BJ (cell line): Measurements from ENCODE around the gene TGFBRAP1. TPM values are rescaled to one million over a fixed set of nuclear protein-coding genes. Genes with fewer than 3 reads are reported as not detected.

Experiments used
- CTCF ChIA-PET: fragments of 350-600 bp; formaldehyde crosslinking; extraction: SDS; loops from one replicate; lab custom pipeline; 2021; ENCODE audit warnings: antibody characterized with exemption, inconsistent platforms; lab: Yijun Ruan, JAX
- POLR2A ChIA-PET: fragments of 300-600 bp; sonication (Branson Sonifier 250); formaldehyde crosslinking; extraction: SDS; loops from one replicate; lab custom pipeline; 2021; ENCODE audit warnings: antibody characterized with exemption; lab: Charles Lee
- DNase-seq: peaks from one replicate; pipeline ENCODE4 v3.0.0-alpha.2; 2011; ENCODE audit warnings: low read depth
- H3K27me3 ChIP-seq: 2 replicates; pipeline ENCODE4 v1.6.0; 2011; ENCODE audit warnings: low read length; ENCODE audit not compliant: control insufficient read depth, insufficient read depth
- H3K36me3 ChIP-seq: 2 replicates; pipeline ENCODE4 v1.5.1; 2011; ENCODE audit warnings: low read length; ENCODE audit not compliant: control insufficient read depth, insufficient read depth
- H3K4me3 ChIP-seq: 2 replicates; pipeline ENCODE4 v1.5.1; 2011; ENCODE audit warnings: low read depth, mild to moderate bottlenecking, control low read depth, low read length
- polyA plus RNA-seq: library from polyadenylated mRNA; depleted of rRNA; stranded (reverse); fragments of >200 nt; gene quantifications from 2 replicates; pipeline ENCODE4 v1.2.3, GENCODE V29; 2011
- TF ChIP-seq, protein P1 (sequence below): IDR thresholded peaks from 2 replicates; pipeline ENCODE4 v1.5.1; 2011; ENCODE audit warnings: low read depth, mild to moderate bottlenecking, control low read depth, inconsistent platforms, low read length, moderate library complexity; ENCODE audit not compliant: insufficient read depth

Gene TGFBRAP1
- polyA plus RNA-seq, 1 experiment = 8.3 TPM

DNA sequence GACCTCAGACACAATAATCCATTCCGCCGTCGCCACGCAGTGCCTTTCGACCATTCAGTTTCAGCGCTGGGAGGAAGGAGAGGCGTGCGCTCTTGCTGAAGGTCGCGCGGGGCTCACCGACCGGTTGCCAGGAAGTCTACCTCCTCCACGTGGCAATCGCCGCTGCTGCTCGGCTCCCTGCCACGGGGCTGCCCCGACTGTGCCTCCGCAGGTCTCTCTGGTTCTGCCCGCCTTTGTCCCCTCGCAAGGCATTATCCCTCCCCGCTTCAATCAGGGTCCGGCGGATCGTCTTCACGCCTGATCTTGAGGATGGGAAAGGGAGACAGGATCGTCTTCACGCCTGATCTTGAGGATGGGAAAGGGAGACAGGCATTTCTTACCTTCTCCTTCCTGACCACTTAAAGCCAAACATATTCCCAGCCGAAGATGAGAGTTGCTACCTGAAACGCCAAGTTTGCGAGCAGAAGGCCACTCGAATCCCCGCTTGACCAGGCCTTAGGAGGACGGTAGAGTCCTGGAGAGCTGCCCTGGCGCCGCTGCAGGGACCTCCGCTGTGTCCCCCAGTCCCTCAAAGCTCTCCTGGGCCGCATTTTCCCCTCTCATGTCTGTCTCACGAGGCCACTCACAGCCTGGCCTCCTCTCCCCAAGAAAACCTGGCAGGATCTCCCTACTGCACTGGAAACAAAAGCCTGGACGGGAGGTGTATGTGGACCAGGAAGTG is 92.3 kb downstream of the TGFBRAP1 start:
- ChIA-PET CTCF (interaction anchor here (0.6 to 11.5 kb wide), 11 partner anchors 8 to 472 kb away, joined by 3 to 226 read pairs (median 3); no protein-coding TSS in a partner anchor), POLR2A (no interaction called here)
- no peak for DNase-seq
- H3K36me3 ChIP-seq = no peaks in the 10 kb centered on the region
- H3K27me3 ChIP-seq = no peaks in the 10 kb centered on the region
- TF ChIP-seq, protein P1, sequence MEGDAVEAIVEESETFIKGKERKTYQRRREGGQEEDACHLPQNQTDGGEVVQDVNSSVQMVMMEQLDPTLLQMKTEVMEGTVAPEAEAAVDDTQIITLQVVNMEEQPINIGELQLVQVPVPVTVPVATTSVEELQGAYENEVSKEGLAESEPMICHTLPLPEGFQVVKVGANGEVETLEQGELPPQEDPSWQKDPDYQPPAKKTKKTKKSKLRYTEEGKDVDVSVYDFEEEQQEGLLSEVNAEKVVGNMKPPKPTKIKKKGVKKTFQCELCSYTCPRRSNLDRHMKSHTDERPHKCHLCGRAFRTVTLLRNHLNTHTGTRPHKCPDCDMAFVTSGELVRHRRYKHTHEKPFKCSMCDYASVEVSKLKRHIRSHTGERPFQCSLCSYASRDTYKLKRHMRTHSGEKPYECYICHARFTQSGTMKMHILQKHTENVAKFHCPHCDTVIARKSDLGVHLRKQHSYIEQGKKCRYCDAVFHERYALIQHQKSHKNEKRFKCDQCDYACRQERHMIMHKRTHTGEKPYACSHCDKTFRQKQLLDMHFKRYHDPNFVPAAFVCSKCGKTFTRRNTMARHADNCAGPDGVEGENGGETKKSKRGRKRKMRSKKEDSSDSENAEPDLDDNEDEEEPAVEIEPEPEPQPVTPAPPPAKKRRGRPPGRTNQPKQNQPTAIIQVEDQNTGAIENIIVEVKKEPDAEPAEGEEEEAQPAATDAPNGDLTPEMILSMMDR = no peak
- H3K4me3 ChIP-seq = no peak overlapping the region

DNA sequence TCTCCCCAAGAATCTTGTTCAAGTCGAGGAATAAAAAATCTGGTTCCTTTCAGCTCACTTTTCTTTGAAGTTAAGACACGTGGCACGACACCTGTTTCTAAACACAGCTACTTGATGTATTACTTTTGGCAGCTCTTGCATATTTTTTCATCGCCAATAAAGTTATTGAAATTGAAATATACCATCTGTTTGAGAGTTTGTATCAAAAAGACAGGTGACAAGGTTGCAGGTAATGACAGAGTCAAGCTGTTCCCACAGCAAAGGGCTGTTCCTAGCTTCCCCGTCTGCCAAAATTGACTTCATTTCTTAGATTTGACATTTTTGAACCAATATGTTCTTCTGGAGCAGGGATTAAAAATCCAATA is 93.5 kb downstream of the TGFBRAP1 start:
- Histone ChIP-seq H3K36me3 (no peaks in the 10 kb centered on the region), H3K27me3 (no peaks in the 10 kb centered on the region; the same call in 1 of the 2 replicates), H3K4me3 (no peak overlapping the region)
- CTCF ChIA-PET = interaction anchor here (0.7 to 11.5 kb wide), 20 partner anchors 9 to 136 kb away, joined by 3 to 226 read pairs (median 5); no protein-coding TSS in a partner anchor
- POLR2A ChIA-PET = no interaction called here
- TF ChIP-seq, protein P1 = no peak
- no peak for DNase-seq

DNA sequence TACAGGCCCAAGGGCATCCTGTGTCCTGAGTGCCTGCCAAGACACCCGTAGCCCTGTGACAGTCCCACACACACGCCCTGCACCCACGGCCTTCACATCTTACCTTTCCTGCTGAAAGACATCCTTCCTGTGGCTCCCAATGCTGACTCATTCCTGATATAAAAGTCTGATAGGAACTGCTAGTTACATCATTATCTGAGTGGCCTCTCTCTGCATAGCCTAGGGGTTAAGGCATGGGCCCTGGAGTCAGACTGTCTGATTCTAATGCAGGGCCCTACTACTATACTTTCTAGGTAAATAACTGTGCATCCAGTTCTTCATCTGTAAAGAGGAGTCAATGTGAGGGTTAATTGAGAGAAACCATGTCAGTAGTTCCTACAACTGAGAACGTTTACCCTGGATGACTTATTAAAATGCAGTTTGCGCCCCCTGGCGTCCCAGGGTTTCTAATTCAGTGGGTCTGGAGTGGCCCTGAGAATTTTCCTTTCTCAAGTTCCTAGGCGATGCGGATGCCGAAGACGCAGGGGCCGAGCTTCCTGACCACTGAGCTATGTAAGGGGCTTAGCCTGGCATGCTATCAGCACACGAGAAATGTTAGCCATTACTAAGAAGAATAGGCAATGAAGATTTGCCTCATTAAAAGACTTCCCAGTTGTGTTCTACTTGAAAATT is 94.0 kb downstream of the TGFBRAP1 start:
- H3K27me3 ChIP-seq = no peaks in the 10 kb centered on the region; the same call in 1 of the 2 replicates
- TF ChIP-seq, protein P1 = peak; percentile 78
- no peaks in the 10 kb centered on the region for H3K36me3 ChIP-seq
- ChIA-PET CTCF (interaction anchor here (0.5 to 11.5 kb wide), 23 partner anchors 9 to 156 kb away, joined by 3 to 226 read pairs (median 5); no protein-coding TSS in a partner anchor), POLR2A (no interaction called here)
- H3K4me3 ChIP-seq = no peak overlapping the region
- DNase-seq = peak; percentile 10

DNA sequence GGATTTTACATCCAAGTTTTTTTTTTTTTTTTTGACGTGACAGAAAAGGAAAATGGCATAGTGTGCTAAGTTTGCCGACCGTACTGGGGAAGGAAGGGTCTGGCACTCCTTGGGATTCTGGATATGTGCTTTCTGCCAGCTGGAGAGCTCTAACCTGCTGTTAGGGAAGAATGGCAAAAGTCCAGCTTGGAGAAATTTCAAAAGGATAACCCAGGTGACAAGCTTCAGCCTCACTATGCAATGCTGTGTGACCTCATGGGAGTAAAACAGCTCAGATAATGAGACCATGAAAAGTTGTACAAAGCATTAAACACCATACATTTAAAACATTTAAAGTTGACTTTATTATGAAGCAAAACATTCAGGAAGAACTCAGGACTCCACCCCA is 98.3 kb downstream of the TGFBRAP1 start:
- Histone ChIP-seq H3K4me3 (no peak overlapping the region), H3K27me3 (no peaks in the 10 kb centered on the region; the same call in 1 of the 2 replicates), H3K36me3 (no peaks in the 10 kb centered on the region)
- ChIA-PET POLR2A (no interaction called here), CTCF (interaction anchor here (1.0 to 11.5 kb wide), 3 partner anchors 40 to 118 kb away, joined by 3 to 226 read pairs (median 3); no protein-coding TSS in a partner anchor)
- DNase-seq = no peak
- TF ChIP-seq, protein P1 = no peak

DNA sequence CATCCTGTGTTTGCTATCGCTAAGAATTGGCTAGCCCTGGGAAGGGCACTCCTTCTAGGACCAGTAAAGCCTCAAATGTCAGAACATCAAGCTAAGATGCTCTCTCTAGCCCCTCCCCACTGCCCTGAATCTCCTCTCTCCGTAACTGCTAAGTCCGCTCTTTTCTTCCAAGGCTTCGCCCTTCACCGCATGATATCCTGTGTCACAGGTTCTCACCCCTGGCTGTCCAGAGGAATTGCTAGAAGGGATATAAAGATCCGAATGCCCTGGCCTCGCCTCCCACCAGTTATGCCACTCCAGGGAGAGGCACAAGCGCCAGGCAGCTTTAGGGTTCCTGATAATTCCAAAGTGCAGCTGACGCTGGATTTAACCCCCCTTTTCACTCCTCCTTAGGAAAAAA is 105.1 kb downstream of the TGFBRAP1 start:
- ChIA-PET CTCF (interaction anchor here (1.7 kb wide), 1 partner anchor 109 kb away, joined by 9 read pairs; no protein-coding TSS in a partner anchor), POLR2A (no interaction called here)
- Histone ChIP-seq H3K4me3 (no peak overlapping the region), H3K27me3 (no peaks in the 10 kb centered on the region; the same call in none of the 2 replicates), H3K36me3 (no peaks in the 10 kb centered on the region)
- TF ChIP-seq, protein P1 = no peak
- DNase-seq = no peak
